HepG2 (cell line): ENCODE results near the gene FAM3D. TPM values are rescaled to one million over a fixed set of nuclear protein-coding genes. Genes with fewer than 3 reads are reported as not detected.

ENCODE experiments used
- ATAC-seq: fragments of 200-7000 bp; cut with Tn5 transposase; 3 replicates; pipeline ENCODE4 v1.9.1; 2020; ENCODE audit warnings: mild to moderate bottlenecking, moderate library complexity
- BruUV-seq: library from RNA; stranded (reverse); fragments of 400-500 nt; replicated peaks from 2 replicates; lab custom pipeline; 2021; lab: Mats Ljungman, UMichigan
- CTCF ChIA-PET: fragments of 300-600 bp; formaldehyde crosslinking; extraction: SDS; loops from one replicate; lab custom pipeline; 2021; ENCODE audit warnings: low total read pairs, inconsistent platforms, low intra/inter-chr PET ratio; lab: Yijun Ruan, JAX
- POLR2A ChIA-PET: fragments of 350-600 bp; sonication (Branson Sonifier 250); formaldehyde crosslinking; loops from one replicate; lab custom pipeline; 2020; ENCODE audit warnings: antibody characterized with exemption, inconsistent platforms; lab: Yijun Ruan, JAX
- DNase-seq: peaks from one replicate; pipeline ENCODE4 v3.0.0-alpha.2; 2015; ENCODE audit warnings: low spot score
- FAIRE-seq: peaks from 3 replicates; lab custom pipeline; 2011; peaks lifted over from hg19 to GRCh38; lab: Jason Lieb, UNC
- H2AFZ ChIP-seq: one replicate; pipeline ENCODE4 v1.6.1; 2011; ENCODE audit warnings: low read length, inconsistent platforms
- H3K27ac ChIP-seq: fragments of 300-600 bp; 3 replicates; pipeline ENCODE4 v1.8.0; 2011; ENCODE audit warnings: mixed run types, mild to moderate bottlenecking, mixed read lengths, low read length, inconsistent platforms; ENCODE audit not compliant: insufficient read depth; ENCODE audit errors: extremely low read length
- H3K27me3 ChIP-seq, 2 experiments: fragments of 200-600 bp in 1 of 2; 2 replicates in 1 of 2; 3 replicates in 1 of 2; pipeline versions ENCODE4 v1.6.0 to v1.8.0; 2011; ENCODE audit warnings: low read length in 2 of 2, mild to moderate bottlenecking in 2 of 2, moderate library complexity in 2 of 2, inconsistent platforms in 1 of 2; ENCODE audit not compliant: insufficient read depth in 2 of 2, control insufficient read depth in 1 of 2
- H3K36me3 ChIP-seq, 2 experiments: fragments of 200-600 bp in 1 of 2; replicated peaks in 1 of 2; 2 replicates in 1 of 2; 3 replicates in 1 of 2; pipeline versions ENCODE4 v1.5.1 to v1.8.0; 2011; ENCODE audit warnings: low read length in 2 of 2, inconsistent platforms in 1 of 2; ENCODE audit not compliant: insufficient read depth in 2 of 2, control insufficient read depth in 1 of 2
- H3K4me1 ChIP-seq: 2 replicates; pipeline ENCODE4 v1.5.1; 2012; ENCODE audit warnings: low read length, inconsistent platforms; ENCODE audit not compliant: insufficient read depth
- H3K4me2 ChIP-seq: 2 replicates; pipeline ENCODE4 v1.6.0; 2011; ENCODE audit warnings: low read depth, low read length, inconsistent platforms
- H3K4me3 ChIP-seq, 3 experiments: fragments of 200-600 bp in 1 of 3; sonication (generic), shearing (Covaris generic) in 1 of 3; replicated peaks in 1 of 3; 2 replicates each; pipeline ENCODE4 v1.5.1; 2011 to 2016; ENCODE audit warnings: low read length in 3 of 3, inconsistent platforms in 2 of 3, low read depth in 2 of 3, mild to moderate bottlenecking in 2 of 3, control low read depth in 1 of 3, mixed read lengths in 1 of 3; ENCODE audit not compliant: insufficient read depth in 1 of 3
- H3K79me2 ChIP-seq: one replicate; pipeline ENCODE4 v1.6.1; 2011; ENCODE audit warnings: low read length, inconsistent platforms; ENCODE audit not compliant: insufficient read depth
- H3K9ac ChIP-seq: 2 replicates; pipeline ENCODE4 v1.6.0; 2011; ENCODE audit warnings: mild to moderate bottlenecking, low read depth, low read length, inconsistent platforms; ENCODE audit not compliant: insufficient read depth
- H3K9me3 ChIP-seq: 2 replicates; pipeline ENCODE4 v1.5.1; 2012; ENCODE audit warnings: mild to moderate bottlenecking, low read length
- H4K20me1 ChIP-seq: 2 replicates; pipeline ENCODE4 v1.6.0; 2011; ENCODE audit warnings: inconsistent platforms, mild to moderate bottlenecking, low read length, moderate library complexity; ENCODE audit not compliant: insufficient read depth
- ATAD3A ChIP-seq: sonication (generic); formaldehyde crosslinking; IDR thresholded peaks from 2 replicates; pipeline ENCODE4 v1.4.0; 2020; ENCODE audit warnings: missing genetic modification reagents
- ESRRA ChIP-seq: sonication (generic); formaldehyde crosslinking; IDR thresholded peaks from 2 replicates; pipeline ENCODE4 v1.5.1; 2020; ENCODE audit warnings: mild to moderate bottlenecking, low read depth, missing genetic modification reagents
- ISX ChIP-seq: sonication (generic); formaldehyde crosslinking; conservative IDR thresholded peaks from 2 replicates; pipeline ENCODE4 v1.5.0; 2020; ENCODE audit warnings: missing genetic modification reagents
- KDM5B ChIP-seq: sonication (generic); formaldehyde crosslinking; IDR thresholded peaks from 2 replicates; pipeline ENCODE4 v1.4.0; 2020; ENCODE audit warnings: missing genetic modification reagents, mild to moderate bottlenecking, borderline replicate concordance
- SP140L ChIP-seq: sonication (generic); formaldehyde crosslinking; IDR thresholded peaks from 2 replicates; pipeline ENCODE4 v1.4.0; 2020; ENCODE audit warnings: missing genetic modification reagents, borderline replicate concordance
- ZFP90 ChIP-seq: sonication (generic); formaldehyde crosslinking; IDR thresholded peaks from 2 replicates; pipeline ENCODE4 v1.8.0; 2022; ENCODE audit warnings: missing genetic modification reagents, mild to moderate bottlenecking, inconsistent platforms, borderline replicate concordance
- ZNF383 ChIP-seq: sonication (generic); formaldehyde crosslinking; IDR thresholded peaks from 2 replicates; pipeline ENCODE4 v1.4.0; 2020; ENCODE audit warnings: missing genetic modification reagents, mild to moderate bottlenecking, borderline replicate concordance
- ZNF713 ChIP-seq: sonication (generic); formaldehyde crosslinking; IDR thresholded peaks from 2 replicates; pipeline ENCODE4 v1.4.0; 2020; ENCODE audit warnings: mild to moderate bottlenecking, missing genetic modification reagents
- ZNF781 ChIP-seq: sonication (generic); formaldehyde crosslinking; IDR thresholded peaks from 2 replicates; pipeline ENCODE4 v1.5.1; 2020; ENCODE audit warnings: borderline replicate concordance, mild to moderate bottlenecking, missing genetic modification reagents; ENCODE audit errors: not compliant biosample characterization
- WGBS: methylation state at CpG from one replicate; pipeline ENCODE4 v1.1.6; 2017; ENCODE audit warnings: low lambda C conversion rate; 5-methylcytosine and 5-hydroxymethylcytosine counted together
- in situ Hi-C: cut with HindIII; loops from 2 replicates; pipeline ENCODE4 v1.10.0; 2017; ENCODE audit warnings: low pct_unique_long_range_greater_than_20kb; ENCODE audit not compliant: extremely low pct_ligation_motif_present
- intact Hi-C: fragments of 100-400 bp; cut with micrococcal nuclease; formaldehyde crosslinking; loops from one replicate; pipeline ENCODE4 v1.10.0; 2022; ENCODE audit not compliant: unreplicated experiment
- polyA plus RNA-seq, 8 experiments: library from polyadenylated mRNA; depleted of rRNA in 3 of 8; stranded (reverse) in 7 of 8; unstranded in 1 of 8; fragments of >200 nt; fragmentation: Illumina TruSeq in 4 of 8; extraction: Trizol in 4 of 8; gene quantifications; 2 replicates each; pipeline versions ENCODE4 v1.2.1 to v1.2.3, GENCODE V29; 2011 to 2016; ENCODE audit warnings: low read depth in 4 of 8, missing spikeins in 1 of 8, mixed read lengths in 1 of 8; ENCODE audit not compliant: insufficient read depth in 1 of 8
- total RNA-seq, 5 experiments: library from RNA; depleted of rRNA; stranded (reverse); fragments of >200 nt; fragmentation: Illumina TruSeq; extraction: Trizol; gene quantifications; 2 replicates each; pipeline ENCODE4 v1.2.3, GENCODE V29; 2016; ENCODE audit warnings: low read depth in 1 of 5
- TF ChIP-seq, protein P1 (sequence below): sonication (generic); formaldehyde crosslinking; IDR thresholded peaks from 2 replicates; pipeline ENCODE4 v1.4.0; 2020; ENCODE audit warnings: mild to moderate bottlenecking, missing genetic modification reagents
- TF ChIP-seq, protein P2 (sequence below): sonication (generic); formaldehyde crosslinking; IDR thresholded peaks from 2 replicates; pipeline ENCODE4 v1.9.0; 2021; ENCODE audit warnings: missing genetic modification reagents, mild to moderate bottlenecking, borderline replicate concordance
- TF ChIP-seq, protein P3 (sequence below): sonication (generic); formaldehyde crosslinking; IDR thresholded peaks from 2 replicates; pipeline ENCODE4 v1.4.0; 2020; ENCODE audit warnings: missing genetic modification reagents
- TF ChIP-seq, protein P4 (sequence below): sonication (generic); formaldehyde crosslinking; IDR thresholded peaks from 2 replicates; pipeline ENCODE4 v1.5.1; 2020; ENCODE audit warnings: mild to moderate bottlenecking, missing genetic modification reagents, moderate library complexity

FAM3D gene
- total and polyA plus RNA-seq, 2 of the 13 experiments (the other 11 are each of a cell fraction or from before 2014, with no cell fraction given), result not detected

DNA sequence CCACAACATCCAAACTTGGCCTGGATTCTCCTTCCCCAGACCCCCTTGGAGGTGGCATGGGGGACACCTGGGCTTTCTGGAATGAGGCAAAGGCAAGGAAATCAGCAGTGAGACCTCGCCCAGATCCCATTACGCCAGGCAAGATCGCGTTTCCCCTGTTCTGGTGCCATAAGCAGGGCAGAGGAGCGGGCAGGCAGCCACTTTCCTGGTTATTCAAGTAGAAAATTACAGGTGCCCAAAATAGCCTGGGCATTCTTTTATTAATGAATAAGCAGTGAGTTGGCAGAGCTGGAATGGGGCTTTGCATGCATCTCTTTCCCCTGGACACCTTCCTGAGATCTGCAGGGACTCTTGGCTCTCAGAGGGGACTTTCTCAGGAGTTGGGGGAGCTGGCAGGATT lies 57.9 kb downstream of the FAM3D start:
- in situ Hi-C loops, result no loop called here
- FAIRE-seq (no peak), DNase-seq (no peak)
- Histone ChIP-seq H4K20me1 (no peaks in the 10 kb centered on the region), H3K36me3 (no peaks in the 10 kb centered on the region), H3K79me2 (no peaks in the 10 kb centered on the region), H3K27ac (no peak overlapping the region)
- TF ChIP-seq ZNF781 (CRISPR knock-in tag) (no peak), ATAD3A (no peak), ZNF713 (CRISPR knock-in tag) (no peak), ESRRA (no peak), KDM5B (no peak), ZFP90 (CRISPR knock-in tag) (no peak), SP140L (CRISPR knock-in tag) (no peak), ISX (CRISPR knock-in tag) (no peak), ZNF383 (CRISPR knock-in tag) (no peak)
- TF ChIP-seq, protein P1, sequence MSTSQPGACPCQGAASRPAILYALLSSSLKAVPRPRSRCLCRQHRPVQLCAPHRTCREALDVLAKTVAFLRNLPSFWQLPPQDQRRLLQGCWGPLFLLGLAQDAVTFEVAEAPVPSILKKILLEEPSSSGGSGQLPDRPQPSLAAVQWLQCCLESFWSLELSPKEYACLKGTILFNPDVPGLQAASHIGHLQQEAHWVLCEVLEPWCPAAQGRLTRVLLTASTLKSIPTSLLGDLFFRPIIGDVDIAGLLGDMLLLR, result no peak
- TF ChIP-seq, protein P2, sequence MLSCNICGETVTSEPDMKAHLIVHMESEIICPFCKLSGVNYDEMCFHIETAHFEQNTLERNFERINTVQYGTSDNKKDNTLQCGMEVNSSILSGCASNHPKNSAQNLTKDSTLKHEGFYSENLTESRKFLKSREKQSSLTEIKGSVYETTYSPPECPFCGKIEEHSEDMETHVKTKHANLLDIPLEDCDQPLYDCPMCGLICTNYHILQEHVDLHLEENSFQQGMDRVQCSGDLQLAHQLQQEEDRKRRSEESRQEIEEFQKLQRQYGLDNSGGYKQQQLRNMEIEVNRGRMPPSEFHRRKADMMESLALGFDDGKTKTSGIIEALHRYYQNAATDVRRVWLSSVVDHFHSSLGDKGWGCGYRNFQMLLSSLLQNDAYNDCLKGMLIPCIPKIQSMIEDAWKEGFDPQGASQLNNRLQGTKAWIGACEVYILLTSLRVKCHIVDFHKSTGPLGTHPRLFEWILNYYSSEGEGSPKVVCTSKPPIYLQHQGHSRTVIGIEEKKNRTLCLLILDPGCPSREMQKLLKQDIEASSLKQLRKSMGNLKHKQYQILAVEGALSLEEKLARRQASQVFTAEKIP (CRISPR knock-in tag), result no peak
- TF ChIP-seq, protein P3, sequence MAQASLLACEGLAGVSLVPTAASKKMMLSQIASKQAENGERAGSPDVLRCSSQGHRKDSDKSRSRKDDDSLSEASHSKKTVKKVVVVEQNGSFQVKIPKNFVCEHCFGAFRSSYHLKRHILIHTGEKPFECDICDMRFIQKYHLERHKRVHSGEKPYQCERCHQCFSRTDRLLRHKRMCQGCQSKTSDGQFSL, result no peak
- TF ChIP-seq, protein P4, sequence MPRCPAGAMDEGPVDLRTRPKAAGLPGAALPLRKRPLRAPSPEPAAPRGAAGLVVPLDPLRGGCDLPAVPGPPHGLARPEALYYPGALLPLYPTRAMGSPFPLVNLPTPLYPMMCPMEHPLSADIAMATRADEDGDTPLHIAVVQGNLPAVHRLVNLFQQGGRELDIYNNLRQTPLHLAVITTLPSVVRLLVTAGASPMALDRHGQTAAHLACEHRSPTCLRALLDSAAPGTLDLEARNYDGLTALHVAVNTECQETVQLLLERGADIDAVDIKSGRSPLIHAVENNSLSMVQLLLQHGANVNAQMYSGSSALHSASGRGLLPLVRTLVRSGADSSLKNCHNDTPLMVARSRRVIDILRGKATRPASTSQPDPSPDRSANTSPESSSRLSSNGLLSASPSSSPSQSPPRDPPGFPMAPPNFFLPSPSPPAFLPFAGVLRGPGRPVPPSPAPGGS (CRISPR knock-in tag), result no peak
- TF ChIP-seq, all 625 proteins: peak for 0
- no peaks in the 10 kb centered on the region for H3K4me1 ChIP-seq
- CTCF ChIA-PET, result no interaction called here
- no peak overlapping the region for H2AFZ ChIP-seq
- WGBS, result 28% methylated on average over 5 of the region's 5 CpGs
- H3K4me2 ChIP-seq, result no peak overlapping the region
- no TSS peak for BruUV-seq
- no peak overlapping the region for H3K4me3 ChIP-seq
- POLR2A ChIA-PET, result no interaction called here
- intact Hi-C loops, result no loop called here
- no peak overlapping the region for H3K9ac ChIP-seq
- no peaks in the 10 kb centered on the region; a peak in 1 of 5 replicates for H3K27me3 ChIP-seq
- no peaks in the 10 kb centered on the region for H3K9me3 ChIP-seq
- ATAC-seq, result no peak
